Measurements from ENCODE around the gene CSRP1.

CSRP1 gene

DNA sequence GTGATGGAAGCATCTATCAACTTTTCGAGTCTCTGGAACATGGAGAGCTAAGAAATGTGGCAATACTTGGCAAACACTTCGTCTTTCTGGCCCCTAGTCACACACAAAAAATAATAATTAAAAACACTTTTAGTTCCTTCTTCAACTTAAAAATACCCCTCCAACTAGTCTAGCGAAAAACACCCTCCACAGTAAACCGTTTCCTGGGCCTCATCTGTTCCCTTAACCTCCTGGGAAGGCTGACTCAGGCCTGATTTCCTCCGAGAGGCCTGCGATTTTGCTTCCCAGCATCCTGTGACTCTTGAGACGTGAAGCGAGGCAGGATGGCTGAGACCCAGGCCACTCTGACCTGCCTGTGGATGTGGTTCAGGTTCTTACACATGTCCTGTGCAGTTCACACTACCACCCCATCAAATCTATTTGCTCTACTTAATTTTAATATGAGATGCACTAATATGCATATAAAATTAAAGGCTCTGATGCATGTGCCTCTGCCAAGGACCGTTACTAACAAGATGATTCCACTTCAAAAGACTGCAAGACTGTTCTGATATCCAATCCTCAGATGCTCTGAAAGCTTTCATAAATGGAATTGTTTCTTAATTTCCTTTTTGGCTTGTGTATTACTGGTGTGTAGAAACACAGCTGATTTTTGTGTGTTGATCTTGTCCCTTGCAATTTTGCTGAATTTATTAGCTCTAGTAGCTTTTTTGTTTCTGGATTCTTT is 35.5 kb upstream of the CSRP1 start:
- peaks cover 16% of the 10 kb centered on the region for H3K27me3 Mint-ChIP-seq
- ATAC-seq (ENCODE audit: low read depth) = no peak
- no peak for DNase-seq (ENCODE audit: low spot score in 2 of 2)
- H3K36me3 Mint-ChIP-seq = peaks cover 5% of the 10 kb centered on the region
- H3K4me1 Mint-ChIP-seq = peaks cover 25% of the 10 kb centered on the region
- no peak overlapping the region for H3K4me3 Mint-ChIP-seq
- peaks cover 2% of the 10 kb centered on the region for H3K9me3 Mint-ChIP-seq
- H3K27ac Mint-ChIP-seq = no peak overlapping the region

DNA sequence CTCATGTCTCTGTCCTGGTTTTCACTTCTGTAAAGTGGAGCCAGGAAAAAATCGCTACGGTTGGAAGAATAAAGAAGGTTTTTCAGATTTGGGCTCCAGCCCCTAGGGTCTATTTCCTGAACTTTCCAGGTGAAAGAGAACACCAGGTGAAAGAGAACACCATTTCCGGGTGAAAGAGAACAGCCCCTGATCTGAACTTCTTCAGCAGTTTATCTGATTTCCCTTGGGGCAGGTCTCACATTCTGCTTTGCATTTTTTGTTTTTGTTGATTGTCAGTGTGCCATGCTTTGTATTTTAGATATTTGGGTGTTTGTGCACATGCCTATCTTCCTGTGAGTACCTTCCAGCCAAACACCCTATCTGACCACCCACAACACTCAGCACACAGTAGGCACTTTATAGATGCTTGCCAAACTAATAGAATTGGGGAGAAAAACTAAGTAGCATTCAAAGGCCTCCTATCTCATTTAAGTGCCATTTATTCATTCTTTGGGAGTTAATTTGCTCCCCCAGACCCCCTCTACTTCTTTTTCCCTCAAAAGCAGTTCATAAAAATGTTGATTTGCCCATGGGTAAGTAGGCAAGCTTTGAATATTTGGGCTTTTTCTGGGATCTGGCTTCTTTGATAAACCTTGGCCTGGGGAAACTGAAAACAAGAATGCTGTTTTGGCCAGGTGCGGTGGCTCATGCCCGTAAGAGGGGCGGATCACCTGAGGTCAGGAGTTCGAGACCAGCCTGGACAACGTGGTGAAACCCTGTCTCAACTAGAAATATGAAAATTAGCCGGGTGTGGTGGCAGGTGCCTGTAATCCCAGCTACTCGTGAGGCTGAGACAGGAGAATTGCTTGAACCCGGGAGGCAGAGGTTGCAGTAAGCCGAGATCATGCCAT is 34.2 kb upstream of the CSRP1 start:
- H3K36me3 Mint-ChIP-seq = peaks cover 7% of the 10 kb centered on the region
- ATAC-seq (ENCODE audit: low read depth) (peak; percentile 67), DNase-seq (ENCODE audit: low spot score in 2 of 2) (no peak)
- H3K4me3 Mint-ChIP-seq = peak overlapping the region; percentile 18
- H3K9me3 Mint-ChIP-seq = peaks cover 2% of the 10 kb centered on the region
- H3K4me1 Mint-ChIP-seq = peaks cover 29% of the 10 kb centered on the region
- no peak overlapping the region for H3K27ac Mint-ChIP-seq
- peaks cover 26% of the 10 kb centered on the region for H3K27me3 Mint-ChIP-seq

DNA sequence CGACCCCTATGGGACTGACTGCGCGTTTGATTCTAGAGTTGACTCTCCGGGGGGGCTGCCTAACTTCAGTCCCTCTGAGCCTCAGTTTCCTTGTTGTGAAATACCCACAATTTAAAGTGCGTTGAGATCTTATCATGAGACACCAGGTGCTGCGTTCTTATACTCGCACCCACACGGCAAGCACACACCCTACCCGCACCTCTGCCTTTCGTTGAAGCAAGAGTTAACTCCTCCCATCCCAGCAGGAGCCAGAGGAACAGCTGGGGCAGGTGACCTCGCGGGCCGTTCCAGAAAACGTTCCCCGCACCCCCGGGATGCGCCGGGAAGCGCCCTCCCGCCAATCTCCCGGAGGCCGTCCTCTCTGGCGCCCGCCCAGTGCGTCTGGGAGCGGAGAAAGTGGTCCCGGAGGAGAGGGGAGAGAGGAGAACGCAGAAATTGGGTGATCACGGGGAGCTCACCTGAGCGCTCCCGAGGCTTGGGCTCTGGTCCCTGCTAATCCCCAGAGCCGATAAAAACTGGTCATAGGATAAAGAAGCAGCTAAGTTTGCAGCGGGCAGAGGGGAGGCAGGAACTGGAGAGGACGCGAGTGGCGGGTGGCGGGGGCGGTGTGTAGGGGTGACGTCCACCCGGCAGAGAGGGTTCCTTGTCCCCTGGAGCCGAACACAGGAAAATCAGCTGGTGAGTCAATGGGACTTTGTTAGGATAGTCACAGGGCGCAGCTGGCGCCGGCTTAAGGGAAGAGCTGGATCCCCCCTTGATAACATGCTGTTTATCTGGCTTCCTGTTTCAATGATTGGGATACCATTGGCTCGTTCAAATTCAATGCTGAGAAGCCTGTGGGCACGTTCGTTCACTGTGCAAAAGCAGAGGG is 32.9 kb upstream of the CSRP1 start:
- peaks cover 29% of the 10 kb centered on the region for H3K4me1 Mint-ChIP-seq
- peaks cover 2% of the 10 kb centered on the region for H3K9me3 Mint-ChIP-seq
- DNase-seq (ENCODE audit: low spot score in 2 of 2) = peak in 1 of 2 donors; percentile 26
- H3K36me3 Mint-ChIP-seq = peaks cover 5% of the 10 kb centered on the region
- H3K27ac Mint-ChIP-seq = no peak overlapping the region
- H3K27me3 Mint-ChIP-seq = peaks cover 24% of the 10 kb centered on the region
- ATAC-seq (ENCODE audit: low read depth) = peak; percentile 17
- peak overlapping the region; percentile 74 for H3K4me3 Mint-ChIP-seq

DNA sequence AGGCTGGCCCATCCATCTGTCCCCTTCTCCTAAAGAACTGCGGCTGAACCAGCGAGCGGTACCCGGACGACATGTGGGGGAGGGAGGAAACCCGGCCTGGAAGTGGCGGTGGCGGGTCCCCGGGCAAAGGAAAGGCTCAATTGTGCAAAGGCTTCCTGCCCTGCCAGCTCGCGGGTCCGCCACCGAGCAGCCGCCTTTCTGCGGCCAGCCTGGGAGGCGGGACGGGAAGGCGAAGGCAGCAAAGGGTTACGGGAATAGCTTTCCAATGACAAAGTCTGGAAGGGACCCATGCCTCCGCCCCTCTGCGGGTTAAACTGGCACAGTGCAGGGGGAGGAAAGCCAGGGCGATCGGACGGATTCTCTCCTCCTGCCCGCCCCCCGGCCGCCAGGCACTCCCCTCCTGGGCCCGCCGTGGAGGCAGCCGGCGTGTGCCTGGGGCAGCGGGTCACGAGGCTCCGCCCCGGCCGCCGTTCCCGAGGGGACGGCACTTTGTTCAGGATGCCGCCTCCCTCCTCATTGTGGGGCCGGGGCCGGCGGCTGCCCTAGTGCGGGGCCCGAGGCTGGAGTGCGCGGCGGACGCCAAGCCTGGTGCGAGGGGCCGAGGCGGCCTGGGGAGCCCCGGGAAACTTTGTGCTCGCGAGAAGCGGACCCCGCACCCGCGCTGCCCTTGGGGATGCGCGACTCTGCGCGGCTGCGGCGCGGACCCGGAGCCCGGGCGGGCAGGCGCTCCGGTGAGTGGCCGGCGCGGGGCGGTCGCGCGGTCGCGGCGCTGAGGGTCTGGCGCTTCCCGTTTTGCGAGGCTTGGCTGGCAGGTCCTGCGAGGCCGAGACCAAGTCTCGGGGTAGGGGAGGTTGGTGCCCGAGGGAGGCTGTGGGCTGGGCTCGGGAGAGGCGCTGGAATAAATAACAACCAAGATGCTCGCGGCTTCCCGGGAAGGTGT is 32.0 kb upstream of the CSRP1 start, which contains the start of gene NAV1:
NAV1 (plus strand) TSS at position 516 of the 940 bp plus-strand sequence. CDS start 83,758 bp downstream, outside the sequence.
- peaks cover 31% of the 10 kb centered on the region for H3K4me1 Mint-ChIP-seq
- peak in 1 of 2 donors; percentile 29 for DNase-seq (ENCODE audit: low spot score in 2 of 2)
- peak within 1 kb of the TSS; percentile 80 for H3K4me3 Mint-ChIP-seq
- ATAC-seq (ENCODE audit: low read depth) = peak; percentile 22
- peaks cover 24% of the 10 kb centered on the region for H3K27me3 Mint-ChIP-seq
- peaks cover 2% of the 10 kb centered on the region for H3K9me3 Mint-ChIP-seq
- H3K36me3 Mint-ChIP-seq = peaks cover 3% of the 10 kb centered on the region
- H3K27ac Mint-ChIP-seq = no peak within 1 kb of the TSS

DNA sequence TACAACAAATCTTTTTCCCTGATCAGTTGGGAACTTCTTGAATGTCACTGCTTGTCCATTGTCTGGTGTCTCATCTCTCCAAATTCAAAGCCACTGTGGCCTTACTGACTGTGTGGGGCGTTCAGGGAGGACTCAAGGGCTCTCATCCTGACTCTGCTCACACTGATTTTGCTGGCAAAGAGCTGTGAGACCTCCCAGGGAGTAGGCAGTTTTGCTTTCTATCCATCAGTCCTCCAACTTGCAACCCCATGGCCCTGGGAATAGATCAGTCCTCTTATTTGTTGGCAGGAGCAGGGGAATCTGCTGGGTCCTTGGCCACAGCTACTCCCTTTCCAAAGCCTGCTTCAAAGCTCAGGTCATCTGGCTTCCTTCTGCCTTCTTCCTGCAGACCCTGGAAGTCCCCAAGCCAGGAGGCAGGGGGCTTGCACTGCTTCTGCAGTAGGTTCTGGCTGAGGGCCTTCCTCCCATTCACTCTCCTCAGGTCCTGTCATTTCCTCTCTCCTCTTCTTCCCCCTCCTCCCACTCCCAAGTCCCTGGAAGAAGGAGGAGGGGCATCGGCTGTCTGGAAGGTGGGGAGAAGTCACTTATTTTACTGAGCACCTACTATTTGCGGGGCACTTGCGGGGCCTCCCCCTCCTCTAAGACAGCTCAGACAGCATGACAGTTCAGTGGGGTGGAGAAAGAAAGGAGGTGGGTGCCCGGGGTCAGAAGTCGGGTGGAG is 31.1 kb upstream of the CSRP1 start:
- H3K27ac Mint-ChIP-seq = no peak overlapping the region
- no peak for DNase-seq (ENCODE audit: low spot score in 2 of 2)

DNA sequence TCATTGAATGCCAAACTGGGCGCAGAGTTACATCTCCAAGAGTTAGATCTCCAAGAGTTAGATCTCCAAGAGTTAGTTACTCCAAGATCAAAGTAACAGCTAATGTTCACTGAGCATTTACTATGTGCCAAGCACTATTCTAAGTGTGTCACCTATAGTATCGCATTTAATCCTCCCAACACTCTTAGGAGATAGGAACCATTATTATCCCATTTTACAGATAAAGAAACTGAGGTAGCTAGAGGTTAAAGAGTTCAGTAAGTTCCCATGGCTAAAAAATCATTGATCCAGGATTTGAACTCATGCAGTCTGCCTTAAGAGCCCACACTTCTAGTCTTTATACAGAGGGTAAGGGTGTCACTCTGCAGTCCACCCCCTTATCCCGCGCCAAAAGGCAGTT is 30.5 kb upstream of the CSRP1 start:
- H3K36me3 Mint-ChIP-seq = peaks cover 7% of the 10 kb centered on the region
- no peaks in the 10 kb centered on the region for H3K9me3 Mint-ChIP-seq
- ATAC-seq (ENCODE audit: low read depth) (no peak), DNase-seq (ENCODE audit: low spot score in 2 of 2) (no peak)
- H3K4me3 Mint-ChIP-seq = no peak overlapping the region
- H3K4me1 Mint-ChIP-seq = peaks cover 31% of the 10 kb centered on the region
- peaks cover 24% of the 10 kb centered on the region for H3K27me3 Mint-ChIP-seq
- no peak overlapping the region for H3K27ac Mint-ChIP-seq

More for the DNA sequence above, 31.1 kb upstream of the CSRP1 start:
- Mint-ChIP-seq H3K9me3 (peaks cover 2% of the 10 kb centered on the region), H3K4me3 (peak overlapping the region; percentile 80), H3K27me3 (peaks cover 24% of the 10 kb centered on the region), H3K4me1 (peaks cover 31% of the 10 kb centered on the region), H3K36me3 (peaks cover 2% of the 10 kb centered on the region)
- no peak for ATAC-seq (ENCODE audit: low read depth)

DNA sequence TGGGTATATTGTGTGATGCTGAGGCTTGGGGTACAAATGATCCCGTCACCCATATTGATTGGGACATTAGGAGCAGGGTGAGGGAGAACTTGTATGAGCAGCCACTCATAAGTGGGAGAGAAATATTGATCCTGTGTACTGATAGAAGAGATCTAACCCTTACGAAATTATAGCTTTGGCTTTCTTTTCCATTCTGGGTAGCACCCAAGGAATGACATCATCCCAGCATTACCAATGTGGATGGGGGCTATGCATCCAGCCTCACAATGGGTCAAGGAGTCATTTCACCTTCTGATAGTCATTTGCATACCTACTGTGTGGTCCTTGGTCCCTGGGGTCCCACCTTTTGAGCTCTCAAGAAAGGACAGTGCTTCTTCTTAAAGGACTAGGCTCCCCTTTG is 30.1 kb upstream of the CSRP1 start:
- H3K4me3 Mint-ChIP-seq = no peak overlapping the region
- no peak for DNase-seq (ENCODE audit: low spot score in 2 of 2)
- H3K36me3 Mint-ChIP-seq = peaks cover 10% of the 10 kb centered on the region
- ATAC-seq (ENCODE audit: low read depth) = no peak
- H3K4me1 Mint-ChIP-seq = peaks cover 31% of the 10 kb centered on the region
- no peaks in the 10 kb centered on the region for H3K9me3 Mint-ChIP-seq
- H3K27ac Mint-ChIP-seq = no peak overlapping the region
- peaks cover 24% of the 10 kb centered on the region for H3K27me3 Mint-ChIP-seq

DNA sequence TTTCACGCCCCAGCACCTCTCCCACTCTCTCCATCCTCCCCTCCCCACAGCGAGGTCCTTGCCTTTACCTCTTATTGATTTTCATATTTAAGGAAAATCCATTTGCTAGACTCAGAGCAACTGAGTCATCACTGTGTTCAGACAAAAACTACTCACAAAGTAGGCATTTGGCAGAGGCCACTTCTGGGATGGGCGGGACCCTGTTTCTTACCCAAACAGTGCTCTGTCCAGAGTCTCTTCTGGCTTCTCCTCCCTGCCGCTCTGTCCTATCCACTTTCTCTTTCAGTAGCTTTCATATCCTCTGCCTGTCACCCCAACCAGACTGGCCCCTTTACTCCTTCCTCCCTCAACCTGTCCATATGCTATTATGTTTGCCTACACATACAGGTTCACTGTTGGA is 29.6 kb upstream of the CSRP1 start:
- H3K4me1 Mint-ChIP-seq = peaks cover 31% of the 10 kb centered on the region
- peaks cover 10% of the 10 kb centered on the region for H3K36me3 Mint-ChIP-seq
- no peak for DNase-seq (ENCODE audit: low spot score in 2 of 2)
- ATAC-seq (ENCODE audit: low read depth) = no peak
- no peaks in the 10 kb centered on the region for H3K9me3 Mint-ChIP-seq
- H3K4me3 Mint-ChIP-seq = no peak overlapping the region
- H3K27ac Mint-ChIP-seq = no peak overlapping the region
- peaks cover 24% of the 10 kb centered on the region for H3K27me3 Mint-ChIP-seq

DNA sequence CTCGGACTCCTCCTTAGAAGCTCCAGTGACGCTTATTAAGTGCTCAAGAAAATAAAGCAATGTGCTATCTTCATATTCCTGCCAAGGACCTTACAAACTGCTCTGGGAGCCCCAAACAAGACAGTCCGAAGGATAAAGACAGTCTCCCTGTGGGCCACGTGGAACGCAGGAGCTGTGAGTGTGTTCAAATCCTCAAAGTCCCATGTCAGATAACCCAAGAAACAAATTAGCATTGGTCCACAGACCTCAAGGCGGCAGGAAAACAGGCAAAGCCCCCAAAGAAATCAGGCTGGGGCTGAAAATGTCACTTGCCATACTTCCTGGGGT is 29.0 kb upstream of the CSRP1 start:
- ATAC-seq (ENCODE audit: low read depth) = no peak
- Mint-ChIP-seq H3K9me3 (no peaks in the 10 kb centered on the region), H3K27me3 (peaks cover 24% of the 10 kb centered on the region), H3K4me3 (no peak overlapping the region), H3K4me1 (peaks cover 29% of the 10 kb centered on the region), H3K27ac (no peak overlapping the region), H3K36me3 (peaks cover 14% of the 10 kb centered on the region)
- no peak for DNase-seq (ENCODE audit: low spot score in 2 of 2)

DNA sequence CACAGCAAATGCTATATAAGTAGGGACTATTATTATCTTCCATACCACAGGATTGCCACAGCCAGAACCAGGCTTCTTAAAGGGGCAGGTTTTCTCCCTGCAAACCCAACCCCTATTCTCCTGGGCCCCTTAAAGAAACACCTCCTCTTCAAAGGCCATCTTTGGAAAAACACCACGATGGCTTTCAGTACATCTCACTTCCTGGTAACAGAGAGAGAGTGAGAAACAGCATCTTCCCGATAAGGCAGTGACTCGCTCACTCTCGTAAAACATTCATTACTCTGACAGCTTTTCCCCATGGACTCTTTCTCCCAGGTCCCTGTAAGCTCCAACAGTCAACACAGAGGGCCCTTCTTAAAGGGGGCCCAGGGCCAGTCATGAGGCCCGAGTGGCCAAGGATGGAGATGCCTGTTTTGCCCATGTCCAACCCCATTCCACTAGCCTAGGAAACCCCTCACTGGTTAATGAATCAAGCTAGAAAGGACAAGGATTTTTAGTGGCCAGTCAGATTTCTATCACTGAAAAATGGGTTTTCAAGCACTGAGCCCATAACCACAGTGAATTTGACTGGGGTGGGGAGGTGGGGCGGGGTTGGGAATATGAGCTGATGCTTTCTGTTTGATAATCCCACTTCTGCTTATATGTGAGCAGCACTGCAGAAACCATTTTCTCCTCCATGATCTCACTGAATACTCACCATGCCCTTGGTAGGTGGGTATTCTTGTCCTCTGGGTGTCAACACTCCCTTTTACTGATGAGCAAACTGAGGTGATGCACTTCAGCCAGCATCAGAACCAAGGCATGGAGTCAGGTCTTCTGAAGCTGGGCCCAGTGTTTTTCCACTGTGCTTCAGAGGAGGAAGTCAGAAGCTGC is 28.4 kb upstream of the CSRP1 start:
- no peaks in the 10 kb centered on the region for H3K9me3 Mint-ChIP-seq
- no peak overlapping the region for H3K27ac Mint-ChIP-seq
- peaks cover 24% of the 10 kb centered on the region for H3K27me3 Mint-ChIP-seq
- peaks cover 16% of the 10 kb centered on the region for H3K36me3 Mint-ChIP-seq
- no peak overlapping the region for H3K4me3 Mint-ChIP-seq
- DNase-seq (ENCODE audit: low spot score in 2 of 2) = no peak
- ATAC-seq (ENCODE audit: low read depth) = no peak
- H3K4me1 Mint-ChIP-seq = peaks cover 23% of the 10 kb centered on the region

DNA sequence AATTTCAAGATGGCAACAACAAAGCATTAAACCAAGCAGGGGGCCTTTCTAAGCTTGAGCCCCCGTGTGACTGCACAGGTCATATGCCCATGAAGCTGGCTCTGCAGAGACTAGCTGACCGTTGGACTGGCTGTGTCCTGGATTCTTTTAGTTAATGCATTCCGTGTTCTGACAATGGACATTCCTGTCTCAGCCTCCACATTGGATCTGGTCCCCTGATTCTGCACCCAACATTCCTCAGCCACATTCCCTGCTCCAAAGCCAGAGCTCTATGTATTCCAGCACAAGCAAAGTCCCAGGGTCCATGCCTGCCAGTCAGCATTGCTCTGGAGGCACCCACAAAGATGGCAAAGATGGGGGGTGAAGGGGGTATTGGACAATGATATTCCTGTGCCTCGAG is 26.9 kb upstream of the CSRP1 start:
- peaks cover 19% of the 10 kb centered on the region for H3K27me3 Mint-ChIP-seq
- H3K9me3 Mint-ChIP-seq = no peaks in the 10 kb centered on the region
- H3K27ac Mint-ChIP-seq = no peak overlapping the region
- DNase-seq (ENCODE audit: low spot score in 2 of 2) (no peak), ATAC-seq (ENCODE audit: low read depth) (no peak)
- H3K36me3 Mint-ChIP-seq = peaks cover 19% of the 10 kb centered on the region
- peaks cover 16% of the 10 kb centered on the region for H3K4me1 Mint-ChIP-seq
- H3K4me3 Mint-ChIP-seq = no peak overlapping the region

Data from memory B cell (primary cell).